CD4-positive, alpha-beta T cell treated with Interleukin-2 at 100 ng/mL for 4 hours (primary cell): Measurements from ENCODE around the gene ABCG5.

ENCODE experiments used
- DNase-seq: peaks from one replicate; pipeline ENCODE4 v3.0.0-alpha.2; 2020; ENCODE audit warnings: low spot score

ABCG5 gene

GRCh38 chr2:43841949-43842865 lies 3.6 kb upstream of the ABCG5 start:
- no peak for DNase-seq

GRCh38 chr2:43840965-43841364 lies 2.3 kb upstream of the ABCG5 start:
- DNase-seq = no peak

DNA sequence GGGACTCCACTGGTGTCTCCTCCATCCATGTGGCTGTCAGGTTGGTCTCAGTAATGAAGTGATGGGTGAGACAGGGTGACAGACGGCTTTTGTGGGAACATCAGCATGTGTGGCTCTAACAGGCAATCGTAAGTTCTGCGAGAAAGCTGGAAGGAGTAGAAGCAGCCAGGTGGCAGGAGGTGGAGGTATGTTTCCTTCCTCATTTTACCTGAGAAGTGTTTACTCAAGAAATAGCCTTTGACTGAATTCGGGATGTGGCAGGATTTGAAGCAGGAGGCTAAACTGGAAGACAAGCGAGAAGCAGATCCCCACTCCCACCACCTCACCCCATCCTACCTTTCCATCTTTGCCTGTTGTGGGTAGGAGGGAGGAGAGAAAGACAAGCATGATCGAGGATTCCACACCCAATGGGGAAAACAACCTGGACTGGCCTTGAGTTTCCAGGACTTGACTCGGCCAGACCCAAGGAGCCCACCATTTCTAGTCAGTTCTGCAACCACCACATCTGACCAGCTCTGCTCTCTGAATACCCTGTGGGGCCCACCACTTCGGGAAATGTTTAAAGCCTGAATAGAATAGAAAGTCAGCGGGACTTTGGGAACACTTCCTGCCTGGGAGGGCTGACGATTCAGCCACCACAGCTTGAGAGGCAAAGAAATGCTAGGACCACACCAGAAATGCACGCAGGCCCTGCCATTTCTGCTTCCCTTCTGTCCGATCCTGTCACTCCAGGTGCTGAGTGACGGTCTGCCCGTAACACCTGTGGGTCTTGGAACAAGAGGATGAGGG lies 1.3 kb upstream of the ABCG5 start:
- no peak for DNase-seq

DNA sequence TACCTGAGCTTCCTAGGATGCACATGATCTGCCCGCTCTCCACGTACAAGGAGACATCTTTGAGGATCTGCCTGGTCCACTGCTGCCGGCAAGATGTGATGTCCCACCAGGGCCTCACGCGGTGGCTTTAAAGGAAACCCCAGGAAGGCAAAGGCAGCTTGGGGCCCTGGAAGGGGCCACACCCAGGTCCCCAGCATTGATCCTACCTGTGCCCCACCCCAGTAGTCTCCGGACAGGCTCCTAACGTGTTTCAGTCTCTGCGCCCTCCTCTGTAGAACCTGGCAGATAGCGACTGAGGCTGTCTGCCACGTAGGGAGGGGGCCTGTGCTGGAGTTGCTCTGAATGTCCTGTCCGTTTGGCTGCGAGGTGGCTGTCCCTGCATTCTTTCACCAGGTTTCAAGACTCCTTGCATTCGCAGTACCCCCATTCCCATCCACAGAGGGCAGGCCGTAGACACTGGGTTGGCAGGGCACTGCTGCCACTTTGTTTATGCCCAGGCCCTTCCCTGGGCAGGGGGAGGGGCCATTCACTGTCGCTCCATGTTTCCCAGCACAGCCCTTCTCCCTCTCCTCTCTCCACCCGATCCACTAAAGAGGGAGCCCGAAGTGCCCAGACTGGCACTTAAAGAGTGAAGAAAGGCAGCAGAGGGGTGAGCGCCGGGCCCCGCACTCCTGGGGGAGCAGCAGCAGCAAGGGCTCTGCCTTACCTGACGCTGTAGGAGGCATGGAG lies 644 bp downstream of the ABCG5 start:
- DNase-seq = no peak

GRCh38 chr2:43837033-43837432 lies 1.6 kb downstream of the ABCG5 start:
- no peak for DNase-seq

DNA sequence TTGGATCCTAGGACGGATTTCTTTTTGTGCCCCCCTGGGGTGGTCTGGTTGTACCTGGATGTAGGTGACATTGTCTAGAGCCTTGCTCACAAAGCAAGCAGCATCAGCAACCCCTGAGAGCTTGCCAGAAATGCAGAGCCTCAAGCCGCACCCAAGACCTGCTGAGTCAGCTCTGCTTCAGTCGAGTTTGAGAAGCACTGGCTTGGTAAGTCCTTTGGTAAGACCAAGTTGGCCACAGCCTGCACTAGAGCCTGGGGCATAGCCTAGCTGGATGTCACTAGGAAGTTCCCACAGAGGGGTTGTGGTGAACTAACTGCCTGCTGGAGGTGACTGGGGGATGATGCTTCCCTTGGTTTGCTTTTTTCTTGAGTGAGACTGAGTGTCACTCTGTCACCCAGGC lies 6.2 kb downstream of the ABCG5 start:
- DNase-seq = no peak

DNA sequence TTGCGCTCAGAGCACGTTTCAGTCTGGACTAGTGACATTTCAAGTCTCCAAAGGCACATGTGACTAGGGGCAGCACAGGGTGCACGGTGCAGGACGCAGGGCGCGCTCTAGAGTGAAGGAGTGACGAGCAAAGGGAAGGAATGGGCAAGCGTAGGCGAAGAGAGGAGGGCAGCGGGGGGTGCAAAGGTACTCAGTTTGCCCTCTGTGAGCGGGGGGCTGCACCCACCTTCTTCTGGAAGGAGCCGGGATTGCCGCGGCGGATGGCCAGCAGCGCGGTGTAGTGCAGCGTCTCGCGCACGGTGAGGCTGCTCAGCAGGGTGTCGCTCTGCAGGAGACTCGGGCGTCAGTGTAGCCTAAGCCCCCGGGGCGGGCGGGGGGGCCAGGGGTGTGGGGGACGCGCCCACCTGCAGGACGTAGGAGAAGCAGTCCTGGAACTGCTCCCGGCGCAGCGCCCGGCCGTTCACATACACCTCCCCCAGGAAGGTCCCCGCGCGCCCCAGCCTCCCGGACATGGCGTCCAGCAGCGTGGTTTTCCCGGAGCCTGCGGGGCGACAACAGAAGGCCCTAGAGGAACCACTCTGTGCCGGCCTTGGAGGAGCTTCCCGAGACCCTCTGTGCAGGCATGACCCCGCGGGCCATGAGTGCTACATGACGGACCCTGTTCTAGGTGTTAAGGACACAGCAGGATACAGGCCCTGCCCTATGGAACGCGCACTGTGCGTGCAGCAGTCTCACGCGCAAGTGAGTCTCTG lies 6.9 kb downstream of the ABCG5 start:
- DNase-seq = no peak

GRCh38 chr2:43826305-43827250 lies 12.1 kb downstream of the ABCG5 start:
- DNase-seq = no peak

GRCh38 chr2:43825841-43826240 lies 12.8 kb downstream of the ABCG5 start:
- no peak for DNase-seq

DNA sequence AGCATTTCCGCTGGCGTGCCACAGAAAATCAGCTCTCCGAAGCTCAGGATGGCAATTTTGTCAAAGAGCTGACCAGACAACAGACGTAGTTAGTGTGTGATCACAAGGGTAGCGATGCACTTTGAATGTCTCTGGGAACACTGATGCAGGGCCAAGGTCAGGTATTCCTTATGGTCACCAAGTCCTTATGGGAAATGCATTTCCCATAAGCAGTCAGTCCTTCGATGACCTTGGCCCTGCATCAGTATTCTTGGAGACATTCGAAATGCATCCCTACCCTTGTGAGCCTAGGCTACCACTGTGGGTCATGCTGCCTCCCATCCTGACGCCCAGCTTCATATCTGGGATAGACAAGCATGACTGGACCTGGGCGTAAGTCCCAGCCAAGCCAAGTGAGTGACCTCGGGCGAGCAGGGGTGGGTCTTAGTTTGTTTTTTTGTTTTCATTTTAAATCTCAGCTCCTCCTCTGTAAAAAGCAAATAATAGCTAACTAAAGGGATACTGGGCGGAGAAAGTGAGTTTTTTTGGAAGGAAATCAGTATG lies 13.6 kb downstream of the ABCG5 start:
- no peak for DNase-seq

DNA sequence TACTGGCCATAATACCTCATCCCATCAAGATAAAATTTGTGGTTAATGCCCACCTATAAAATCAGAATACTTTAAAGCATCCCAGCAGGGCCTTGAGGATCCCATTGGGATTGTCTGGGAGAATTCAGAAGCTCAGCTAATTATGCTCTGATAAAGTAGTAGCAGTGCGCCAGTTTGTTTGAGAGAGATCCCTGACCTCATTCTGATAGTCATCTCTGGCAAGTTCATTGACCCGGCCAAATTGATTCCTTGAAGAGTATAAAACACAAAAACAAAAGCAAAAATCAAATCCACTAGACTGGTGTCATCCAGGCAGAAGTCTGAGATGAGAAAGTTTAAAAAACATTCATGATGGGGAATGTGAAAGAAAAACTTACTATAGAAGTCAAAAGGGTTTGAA lies 14.1 kb downstream of the ABCG5 start:
- no peak for DNase-seq

- no peak for DNase-seq
Observed at GRCh38 chr2:43823751-43824150, 14.9 kb downstream of the ABCG5 start.

DNA sequence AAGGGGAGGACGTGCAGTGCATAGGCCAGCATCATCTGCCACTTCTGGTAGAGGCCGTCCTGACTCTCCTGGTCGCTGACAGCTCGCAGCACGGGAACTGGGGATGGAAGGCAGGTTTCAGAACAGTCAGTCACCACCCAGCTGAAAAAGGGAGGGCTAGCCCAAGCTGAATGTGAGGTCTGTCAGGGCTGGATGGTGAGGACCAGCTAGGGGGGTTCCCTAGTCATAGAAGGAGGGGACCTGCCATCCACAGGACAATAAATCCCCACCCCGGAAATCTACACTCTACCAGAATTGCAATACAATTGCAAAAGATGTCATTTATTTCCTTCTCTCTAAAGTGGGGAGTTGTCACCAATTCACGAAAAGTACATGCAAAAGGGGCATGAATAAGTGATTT lies 15.8 kb downstream of the ABCG5 start:
- no peak for DNase-seq

- DNase-seq = no peak
Observed at GRCh38 chr2:43819491-43820163, 19.0 kb downstream of the ABCG5 start.

DNA sequence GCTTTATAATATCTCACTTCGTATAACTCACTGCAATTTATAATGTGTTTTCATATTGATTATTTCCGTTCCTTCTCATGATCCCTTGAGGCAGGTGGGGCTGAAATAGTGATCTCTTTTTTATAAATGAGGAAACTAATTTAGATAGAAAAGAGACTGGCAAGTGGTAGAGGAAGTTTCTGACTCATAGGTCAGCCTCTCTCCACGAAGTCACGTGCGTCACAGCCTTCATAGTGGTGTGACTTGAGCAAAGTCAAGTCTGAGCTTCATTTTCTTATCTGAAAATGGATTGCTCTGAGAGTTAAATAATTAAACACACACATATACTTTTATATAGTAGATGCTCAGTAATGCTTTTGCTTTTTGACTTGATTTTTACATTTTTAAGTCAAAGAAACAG lies 19.9 kb downstream of the ABCG5 start:
- DNase-seq = no peak

GRCh38 chr2:43814711-43815110 lies 23.9 kb downstream of the ABCG5 start:
- DNase-seq = no peak

DNA sequence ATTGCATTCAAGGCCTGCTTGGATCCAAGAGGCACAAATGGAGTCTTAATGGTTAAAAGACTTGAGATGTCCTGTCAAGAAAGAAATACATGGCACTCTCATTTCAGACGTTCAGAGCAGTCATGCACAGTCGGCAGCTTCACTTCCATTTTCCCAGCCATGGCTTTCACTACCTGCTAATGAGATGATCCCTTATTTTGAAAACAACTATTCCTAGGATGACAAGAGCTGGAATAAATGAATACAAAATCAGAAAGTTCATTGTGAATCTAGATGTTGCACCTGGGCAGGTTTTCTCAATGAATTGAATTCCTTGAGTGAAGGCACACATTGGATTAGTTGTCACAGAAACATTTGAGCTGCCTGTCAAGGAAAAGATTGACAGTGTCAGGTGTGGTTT lies 25.7 kb downstream of the ABCG5 start:
- DNase-seq = no peak

DNA sequence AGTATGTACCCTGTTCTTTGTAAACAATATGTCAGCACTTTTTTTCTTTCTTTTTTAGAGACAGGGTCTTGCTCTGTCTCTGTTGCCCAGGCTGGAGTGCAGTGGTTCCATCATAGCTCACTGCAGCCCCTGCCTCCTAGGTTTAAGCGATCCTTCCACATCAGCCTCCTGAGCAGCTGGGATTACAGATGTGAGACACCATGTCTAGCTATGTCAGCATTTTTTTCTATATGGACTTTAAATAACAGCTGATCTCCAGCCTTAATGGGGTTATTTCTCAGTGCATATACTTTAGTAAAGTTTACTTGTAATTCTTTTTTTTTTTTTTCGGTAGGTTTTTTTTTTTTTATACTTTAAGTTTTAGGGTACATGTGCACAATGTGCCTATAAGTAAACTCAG lies 26.6 kb downstream of the ABCG5 start:
- no peak for DNase-seq

DNA sequence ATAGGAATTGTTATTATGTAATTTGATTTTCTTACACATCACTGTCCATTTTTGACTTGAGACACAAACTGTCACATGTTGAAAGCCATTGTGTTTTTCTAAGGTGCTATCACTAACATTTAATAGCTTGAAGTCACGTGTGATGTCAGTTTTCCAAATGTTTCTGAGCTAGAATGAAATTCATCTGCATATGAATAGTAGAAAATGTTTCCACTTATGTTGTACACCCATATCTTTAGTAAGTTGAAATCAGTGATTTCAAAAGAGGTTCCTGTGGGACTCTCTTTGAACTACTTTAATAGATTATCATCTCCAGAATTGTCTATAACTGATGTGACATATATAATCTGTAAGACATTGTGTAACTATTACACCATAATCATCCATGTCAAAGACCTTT lies 27.8 kb downstream of the ABCG5 start:
- DNase-seq = no peak

- no peak for DNase-seq
Observed at GRCh38 chr2:43810452-43810851, 28.2 kb downstream of the ABCG5 start.
